Endothelial cell of umbilical vein (primary cell): ENCODE results near the gene VPS37D. TPM values are rescaled to one million over a fixed set of nuclear protein-coding genes. Genes with fewer than 3 reads are reported as not detected.

Experiments used
- BruUV-seq: library from RNA; stranded (reverse); fragments of 400-500 nt; replicated peaks from 2 replicates; lab custom pipeline; 2021; lab: Mats Ljungman, UMichigan
- CTCF ChIA-PET: fragments of 300-600, 350-600 bp; sonication (Branson Sonifier 250); formaldehyde crosslinking; loops from one replicate; lab custom pipeline; 2021; ENCODE audit warnings: antibody characterized with exemption, inconsistent platforms; lab: Charles Lee
- POLR2A ChIA-PET: fragments of 300-600, 350-600 bp; sonication (Branson Sonifier 250); formaldehyde crosslinking; loops from one replicate; lab custom pipeline; 2021; ENCODE audit warnings: antibody characterized with exemption, inconsistent platforms; lab: Charles Lee
- DNase-seq: peaks from one replicate; pipeline ENCODE4 v3.0.0-alpha.2; 2011; ENCODE audit warnings: low read depth, low spot score
- FAIRE-seq: peaks from 2 replicates; lab custom pipeline; 2011; peaks lifted over from hg19 to GRCh38; lab: Jason Lieb, UNC
- H2AFZ ChIP-seq: 2 replicates; pipeline ENCODE4 v1.6.0; 2012; ENCODE audit warnings: low read depth, low read length, control low read depth, inconsistent platforms
- H3K27ac ChIP-seq: 2 replicates; pipeline ENCODE4 v1.5.1; 2011; ENCODE audit warnings: low read depth, mild to moderate bottlenecking, control low read depth, low read length, moderate library complexity; ENCODE audit not compliant: insufficient read depth
- H3K27me3 ChIP-seq, 2 experiments: 2 replicates each; pipeline versions ENCODE4 v1.6.0 to v1.6.1; 2011; ENCODE audit warnings: low read length in 2 of 2, mixed read lengths in 1 of 2; ENCODE audit not compliant: control insufficient read depth in 2 of 2, insufficient read depth in 2 of 2
- H3K36me3 ChIP-seq, 2 experiments: 2 replicates in 1 of 2; 3 replicates in 1 of 2; pipeline ENCODE4 v1.5.1; 2011; ENCODE audit warnings: low read length in 2 of 2, mild to moderate bottlenecking in 1 of 2, moderate library complexity in 1 of 2; ENCODE audit not compliant: control insufficient read depth in 2 of 2, insufficient read depth in 2 of 2; ENCODE audit errors: extremely low read depth in 1 of 2
- H3K4me1 ChIP-seq: 3 replicates; pipeline ENCODE4 v1.5.1; 2011; ENCODE audit warnings: mild to moderate bottlenecking, low read length; ENCODE audit not compliant: control insufficient read depth, insufficient read depth; ENCODE audit errors: extremely low read depth
- H3K4me2 ChIP-seq: 2 replicates; pipeline ENCODE4 v1.6.1; 2011; ENCODE audit warnings: low read length, control low read depth, mixed read lengths; ENCODE audit not compliant: insufficient read depth
- H3K4me3 ChIP-seq, 3 experiments: fragments of 200-600 bp in 1 of 3; sonication (generic), shearing (Covaris generic) in 1 of 3; replicated peaks in 1 of 3; 2 replicates each; pipeline ENCODE4 v1.5.1; 2011 to 2016; ENCODE audit warnings: control low read depth in 3 of 3, low read length in 3 of 3, mild to moderate bottlenecking in 2 of 3, inconsistent platforms in 1 of 3, low read depth in 1 of 3, moderate library complexity in 1 of 3; ENCODE audit not compliant: insufficient read depth in 1 of 3
- H3K79me2 ChIP-seq: 2 replicates; pipeline ENCODE4 v1.6.0; 2012; ENCODE audit warnings: low read length, inconsistent platforms; ENCODE audit not compliant: control insufficient read depth, insufficient read depth
- H3K9ac ChIP-seq: replicated peaks from 2 replicates; pipeline ENCODE3; 2011; ENCODE audit warnings: low read length, control low read depth; ENCODE audit not compliant: insufficient read depth; ENCODE audit errors: extremely low read depth
- H3K9me1 ChIP-seq: replicated peaks from 3 replicates; pipeline ENCODE4 v1.6.0; 2011; ENCODE audit warnings: mild to moderate bottlenecking, low read length; ENCODE audit not compliant: control insufficient read depth, insufficient read depth; ENCODE audit errors: extremely low read depth
- H3K9me3 ChIP-seq: replicated peaks from 2 replicates; pipeline ENCODE4 v1.5.1; 2012; ENCODE audit warnings: low read length, inconsistent platforms; ENCODE audit not compliant: control insufficient read depth, insufficient read depth
- H4K20me1 ChIP-seq: replicated peaks from 2 replicates; pipeline ENCODE3; 2011; ENCODE audit warnings: mild to moderate bottlenecking, low read length; ENCODE audit not compliant: control insufficient read depth, insufficient read depth; ENCODE audit errors: extremely low read depth
- EZH2 ChIP-seq: IDR thresholded peaks from 2 replicates; pipeline ENCODE4 v1.6.1; 2012; ENCODE audit warnings: borderline replicate concordance, low read depth, mild to moderate bottlenecking, moderate library complexity, low read length, inconsistent platforms; ENCODE audit not compliant: severe bottlenecking
- FOS ChIP-seq: IDR thresholded peaks from 2 replicates; pipeline ENCODE4 v1.6.1; 2011; ENCODE audit warnings: mild to moderate bottlenecking, low read length, moderate library complexity, borderline replicate concordance; ENCODE audit not compliant: insufficient read depth
- GATA2 ChIP-seq: IDR thresholded peaks from 2 replicates; pipeline ENCODE4 v1.7.0; 2011; ENCODE audit warnings: low read depth, mild to moderate bottlenecking, moderate library complexity, mixed read lengths, low read length; ENCODE audit not compliant: insufficient read length, insufficient read depth
- JUN ChIP-seq: IDR thresholded peaks from 2 replicates; pipeline ENCODE4 v1.6.1; 2011; ENCODE audit warnings: borderline replicate concordance, low read depth; ENCODE audit not compliant: insufficient read length, insufficient read depth
- MYC ChIP-seq: IDR thresholded peaks from one replicate; pipeline ENCODE4 v1.6.1; 2011; ENCODE audit warnings: mild to moderate bottlenecking, low read depth, low read length
- POLR2A ChIP-seq: IDR thresholded peaks from 2 replicates; pipeline ENCODE4 v1.6.1; 2012; ENCODE audit warnings: low read depth, mild to moderate bottlenecking, control low read depth, low read length
- POLR2AphosphoS5 ChIP-seq: IDR thresholded peaks from 2 replicates; pipeline ENCODE4 v1.6.1; 2012; ENCODE audit warnings: low read depth, mild to moderate bottlenecking, control low read depth, low read length, moderate library complexity; ENCODE audit not compliant: insufficient read depth
- dilution Hi-C: fragments of 300-500 bp; cut with MboI; formaldehyde crosslinking; loops from one replicate; pipeline ENCODE4 v1.15.0; 2019; ENCODE audit warnings: low sequenced_read_pairs; ENCODE audit not compliant: extremely low pct_ligation_motif_present
- intact Hi-C: fragments of 100-400 bp; cut with micrococcal nuclease; formaldehyde crosslinking; loops from one replicate; pipeline ENCODE4 v1.10.0; 2022
- polyA plus RNA-seq, 4 experiments: library from polyadenylated mRNA; depleted of rRNA in 3 of 4; stranded (reverse) in 3 of 4; unstranded in 1 of 4; fragments of >200 nt; gene quantifications; 2 replicates each; pipeline versions ENCODE4 v1.2.1 to v1.2.3, GENCODE V29; 2011 to 2012; ENCODE audit warnings: missing spikeins in 1 of 4
- total RNA-seq: library from RNA; stranded (reverse); gene quantifications from 2 replicates; pipeline ENCODE4 v1.2.3, GENCODE V29; 2021
- TF ChIP-seq, protein P1 (sequence below), 2 donors: IDR thresholded peaks; 1 replicate in 1 of 2; 2 replicates in 1 of 2; pipeline ENCODE4 v1.5.1; 2011; ENCODE audit warnings: low read length in 2 of 2, mild to moderate bottlenecking in 2 of 2, moderate library complexity in 2 of 2, control low read depth in 1 of 2, inconsistent platforms in 1 of 2, low read depth in 1 of 2; ENCODE audit not compliant: insufficient read depth in 1 of 2; ENCODE audit errors: extremely low read depth in 1 of 2
- TF ChIP-seq, protein P2 (sequence below): IDR thresholded peaks from 2 replicates; pipeline ENCODE4 v1.6.1; 2011; ENCODE audit not compliant: insufficient read depth, insufficient read length

VPS37D gene
- total and polyA plus RNA-seq, 2 donors (not counting 3 experiments of a cell fraction or from before 2014, with no cell fraction given): 2.0 to 2.1 TPM

DNA sequence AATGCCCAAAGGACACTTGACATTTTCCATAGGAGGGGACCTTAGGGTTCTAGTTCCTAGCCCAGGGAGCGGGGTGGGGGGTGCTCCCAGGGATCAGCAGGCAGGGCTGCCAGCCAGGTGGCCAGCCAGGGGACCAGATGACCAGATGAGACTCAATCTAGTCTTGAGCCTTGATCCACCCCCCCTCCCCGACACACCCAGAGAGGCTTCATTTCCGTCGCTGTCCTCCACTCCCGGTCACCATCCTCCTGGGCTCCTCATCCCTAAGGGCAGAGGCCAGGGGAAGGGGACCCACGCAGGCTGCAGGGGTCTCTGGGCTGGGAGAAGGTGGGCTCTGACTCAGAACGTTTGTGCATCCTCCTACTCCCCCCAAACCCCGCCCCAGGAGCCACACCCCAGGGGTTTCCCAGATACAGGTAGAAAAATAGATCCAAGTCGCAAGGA, 50.8 kb downstream of the VPS37D start:
- ChIA-PET CTCF (interaction anchor here (1.0 to 3.4 kb wide), 4 partner anchors 14 to 111 kb away, joined by 5 to 26 read pairs (median 17); no protein-coding TSS in a partner anchor), POLR2A (no interaction called here)
- no peak for FAIRE-seq
- Histone ChIP-seq H3K79me2 (peaks cover 37% of the 10 kb centered on the region), H3K4me2 (peak overlapping the region; percentile 48), H3K36me3 (no peaks in the 10 kb centered on the region), H3K27ac (peak overlapping the region; percentile 98), H3K9ac (peak overlapping the region; percentile 77), H3K9me3 (no peaks in the 10 kb centered on the region), H4K20me1 (no peaks in the 10 kb centered on the region), H3K4me3 (peak overlapping the region; percentile 42 to 66 (median 57)), H3K27me3 (no peaks in the 10 kb centered on the region), H3K4me1 (peaks cover 35% of the 10 kb centered on the region), H2AFZ (no peak overlapping the region), H3K9me1 (no peaks in the 10 kb centered on the region)
- no TSS peak for BruUV-seq
- intact Hi-C loops: loop anchor here (1.0 kb wide), 3 partner anchors 11 to 133 kb away; partner anchors contain the start of genes BUD23 and DNAJC30
- no peak for DNase-seq
- dilution Hi-C loops: no loop called here
- TF ChIP-seq POLR2A: no peak
- TF ChIP-seq POLR2AphosphoS5: no peak
- TF ChIP-seq, protein P1, sequence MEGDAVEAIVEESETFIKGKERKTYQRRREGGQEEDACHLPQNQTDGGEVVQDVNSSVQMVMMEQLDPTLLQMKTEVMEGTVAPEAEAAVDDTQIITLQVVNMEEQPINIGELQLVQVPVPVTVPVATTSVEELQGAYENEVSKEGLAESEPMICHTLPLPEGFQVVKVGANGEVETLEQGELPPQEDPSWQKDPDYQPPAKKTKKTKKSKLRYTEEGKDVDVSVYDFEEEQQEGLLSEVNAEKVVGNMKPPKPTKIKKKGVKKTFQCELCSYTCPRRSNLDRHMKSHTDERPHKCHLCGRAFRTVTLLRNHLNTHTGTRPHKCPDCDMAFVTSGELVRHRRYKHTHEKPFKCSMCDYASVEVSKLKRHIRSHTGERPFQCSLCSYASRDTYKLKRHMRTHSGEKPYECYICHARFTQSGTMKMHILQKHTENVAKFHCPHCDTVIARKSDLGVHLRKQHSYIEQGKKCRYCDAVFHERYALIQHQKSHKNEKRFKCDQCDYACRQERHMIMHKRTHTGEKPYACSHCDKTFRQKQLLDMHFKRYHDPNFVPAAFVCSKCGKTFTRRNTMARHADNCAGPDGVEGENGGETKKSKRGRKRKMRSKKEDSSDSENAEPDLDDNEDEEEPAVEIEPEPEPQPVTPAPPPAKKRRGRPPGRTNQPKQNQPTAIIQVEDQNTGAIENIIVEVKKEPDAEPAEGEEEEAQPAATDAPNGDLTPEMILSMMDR (IDR thresholded peaks at IDR 0.05; ENCODE audit: extremely low read depth in 1 of 2, insufficient read depth in 1 of 2, low read depth in 1 of 2, low read length in 2 of 2): no peak
- TF ChIP-seq, protein P2, sequence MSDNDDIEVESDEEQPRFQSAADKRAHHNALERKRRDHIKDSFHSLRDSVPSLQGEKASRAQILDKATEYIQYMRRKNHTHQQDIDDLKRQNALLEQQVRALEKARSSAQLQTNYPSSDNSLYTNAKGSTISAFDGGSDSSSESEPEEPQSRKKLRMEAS: no peak
- TF ChIP-seq JUN: no peak
- TF ChIP-seq MYC: no peak
- no peak for TF ChIP-seq FOS
- no peak for TF ChIP-seq GATA2
- no peak for TF ChIP-seq EZH2
